ENCODE measurements around the gene RASL11A.
"Not testable (repeated sequence)": the region's sequence is repeated elsewhere in the genome, so short reads cannot be mapped to it uniquely, and the experiment has no call there.

RASL11A gene, protein sequence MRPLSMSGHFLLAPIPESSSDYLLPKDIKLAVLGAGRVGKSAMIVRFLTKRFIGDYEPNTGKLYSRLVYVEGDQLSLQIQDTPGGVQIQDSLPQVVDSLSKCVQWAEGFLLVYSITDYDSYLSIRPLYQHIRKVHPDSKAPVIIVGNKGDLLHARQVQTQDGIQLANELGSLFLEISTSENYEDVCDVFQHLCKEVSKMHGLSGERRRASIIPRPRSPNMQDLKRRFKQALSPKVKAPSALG

GRCh38 chr13:27270594-27271520, at the start of gene RASL11A:
TSS of gene RASL11A (plus strand) at chr13:27270830. CDS start at chr13:27270945, 115 bp downstream.
- Mint-ChIP-seq H3K4me3 (peak within 1 kb of the TSS; percentile 85), H3K4me1 (peaks cover 12% of the 10 kb centered on the region), H3K36me3 (ENCODE audit: insufficient read depth) (peaks cover 3% of the 10 kb centered on the region), H3K27ac (ENCODE audit: low read depth) (peak within 1 kb of the TSS; percentile 35), H3K27me3 (peaks cover 20% of the 10 kb centered on the region), H3K9me3 (no peaks in the 10 kb centered on the region)
- ATAC-seq (replicated peaks; ENCODE audit: extremely low read depth, poor library complexity, severe bottlenecking): peak; percentile 88
- DNase-seq (ENCODE audit: low spot score in 2 of 2): peak; percentile 54 to 63

DNA sequence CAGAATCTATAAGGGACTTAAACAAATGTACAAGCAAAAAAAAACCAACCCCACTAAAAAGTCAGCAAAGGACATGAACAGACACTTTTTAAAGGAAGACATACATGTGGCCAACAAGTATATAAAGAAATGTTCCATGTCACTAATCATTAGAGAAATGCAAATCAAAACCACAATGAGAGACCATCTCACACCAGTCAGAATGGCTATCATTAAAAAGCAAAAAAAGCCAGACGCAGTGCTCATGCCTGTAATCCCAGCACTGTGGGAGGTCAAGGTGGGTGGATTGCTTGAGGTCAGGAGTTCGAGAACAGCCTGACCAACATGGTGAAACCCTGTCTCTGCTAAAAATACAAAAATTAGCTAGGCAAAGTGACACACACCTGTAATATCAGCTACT, 48.5 kb upstream of the RASL11A start:
- not testable (repeated sequence) for H3K36me3 Mint-ChIP-seq (ENCODE audit: insufficient read depth); H3K4me1 Mint-ChIP-seq; H3K27ac Mint-ChIP-seq (ENCODE audit: low read depth); ATAC-seq (replicated peaks; ENCODE audit: extremely low read depth, poor library complexity, severe bottlenecking); DNase-seq (ENCODE audit: low spot score in 2 of 2); H3K9me3 Mint-ChIP-seq; H3K4me3 Mint-ChIP-seq
- H3K27me3 Mint-ChIP-seq: peaks cover 71% of the 10 kb centered on the region

GRCh38 chr13:27226991-27227390, 43.6 kb upstream of the RASL11A start:
- DNase-seq (ENCODE audit: low spot score in 2 of 2) (no peak), ATAC-seq (replicated peaks; ENCODE audit: extremely low read depth, poor library complexity, severe bottlenecking) (no peak)
- peaks cover 58% of the 10 kb centered on the region for H3K27me3 Mint-ChIP-seq
- no peaks in the 10 kb centered on the region for H3K4me1 Mint-ChIP-seq
- no peak overlapping the region for H3K4me3 Mint-ChIP-seq
- no peaks in the 10 kb centered on the region for H3K9me3 Mint-ChIP-seq
- H3K27ac Mint-ChIP-seq (ENCODE audit: low read depth): no peak overlapping the region
- H3K36me3 Mint-ChIP-seq (ENCODE audit: insufficient read depth): no peaks in the 10 kb centered on the region

GRCh38 chr13:27228131-27228530, 42.5 kb upstream of the RASL11A start:
- ATAC-seq (replicated peaks; ENCODE audit: extremely low read depth, poor library complexity, severe bottlenecking) (no peak), DNase-seq (ENCODE audit: low spot score in 2 of 2) (no peak)
- Mint-ChIP-seq H3K36me3 (ENCODE audit: insufficient read depth) (no peaks in the 10 kb centered on the region), H3K27ac (ENCODE audit: low read depth) (no peak overlapping the region), H3K9me3 (no peaks in the 10 kb centered on the region), H3K4me1 (no peaks in the 10 kb centered on the region), H3K4me3 (no peak overlapping the region), H3K27me3 (peaks cover 47% of the 10 kb centered on the region)

DNA sequence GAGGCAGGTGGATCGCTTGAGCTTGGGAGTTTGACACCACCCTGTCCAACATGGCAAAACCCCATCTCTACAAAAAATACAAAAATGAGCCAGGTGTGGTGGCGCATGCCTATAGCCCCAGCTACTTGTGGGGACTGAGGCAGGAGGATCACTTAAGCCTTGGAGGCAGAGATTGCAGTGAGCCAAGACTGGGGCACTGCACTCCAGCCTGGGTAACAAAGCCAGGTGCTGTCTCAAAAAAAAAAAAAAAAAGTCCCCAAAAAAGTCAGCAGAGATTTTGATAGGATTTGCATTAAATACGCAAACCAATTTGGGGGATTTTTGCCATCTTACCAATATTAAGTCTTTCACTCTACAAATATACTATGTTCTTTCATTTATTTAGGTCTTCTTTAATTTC, 41.0 kb upstream of the RASL11A start:
- H3K4me3 Mint-ChIP-seq: no peak overlapping the region
- DNase-seq (ENCODE audit: low spot score in 2 of 2) (no peak), ATAC-seq (replicated peaks; ENCODE audit: extremely low read depth, poor library complexity, severe bottlenecking) (no peak)
- no peaks in the 10 kb centered on the region for H3K4me1 Mint-ChIP-seq
- no peaks in the 10 kb centered on the region for H3K9me3 Mint-ChIP-seq
- H3K27me3 Mint-ChIP-seq: peaks cover 33% of the 10 kb centered on the region
- no peaks in the 10 kb centered on the region for H3K36me3 Mint-ChIP-seq (ENCODE audit: insufficient read depth)
- H3K27ac Mint-ChIP-seq (ENCODE audit: low read depth): no peak overlapping the region

- Mint-ChIP-seq H3K27ac (ENCODE audit: low read depth) (no peak overlapping the region), H3K9me3 (no peaks in the 10 kb centered on the region)
- no peak for DNase-seq (ENCODE audit: low spot score in 2 of 2)
Measured at GRCh38 chr13:27233964-27234363, 36.7 kb upstream of the RASL11A start.

GRCh38 chr13:27236478-27236877, 34.2 kb upstream of the RASL11A start:
- ATAC-seq (replicated peaks; ENCODE audit: extremely low read depth, poor library complexity, severe bottlenecking) (no peak), DNase-seq (ENCODE audit: low spot score in 2 of 2) (no peak)
- Mint-ChIP-seq H3K36me3 (ENCODE audit: insufficient read depth) (no peaks in the 10 kb centered on the region), H3K4me1 (no peaks in the 10 kb centered on the region), H3K27ac (ENCODE audit: low read depth) (no peak overlapping the region), H3K9me3 (no peaks in the 10 kb centered on the region), H3K27me3 (no peaks in the 10 kb centered on the region), H3K4me3 (no peak overlapping the region)

More at GRCh38 chr13:27233964-27234363, 36.7 kb upstream of the RASL11A start:
- Mint-ChIP-seq H3K27me3 (no peaks in the 10 kb centered on the region), H3K36me3 (ENCODE audit: insufficient read depth) (no peaks in the 10 kb centered on the region), H3K4me1 (no peaks in the 10 kb centered on the region), H3K4me3 (no peak overlapping the region)
- no peak for ATAC-seq (replicated peaks; ENCODE audit: extremely low read depth, poor library complexity, severe bottlenecking)

DNA sequence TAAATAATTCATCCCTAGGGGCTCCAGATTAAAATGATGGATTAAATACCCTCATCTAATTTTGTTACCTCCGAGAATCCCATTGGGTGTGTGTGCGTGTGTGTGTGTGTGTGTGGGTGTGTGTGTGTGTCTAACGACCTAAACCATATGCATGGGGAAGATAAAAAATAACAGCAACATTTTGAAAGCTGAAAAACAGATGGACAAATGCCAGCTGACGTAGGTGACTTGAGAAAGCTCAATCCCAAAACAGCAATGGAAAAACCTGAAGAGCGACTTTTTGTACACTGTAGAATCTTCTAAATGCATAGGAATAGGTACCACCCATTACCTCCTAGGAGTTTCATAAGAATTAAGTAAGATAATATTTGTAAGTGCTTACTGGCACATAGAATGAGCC, 27.9 kb upstream of the RASL11A start:
- H3K27ac Mint-ChIP-seq (ENCODE audit: low read depth): no peak overlapping the region
- H3K4me3 Mint-ChIP-seq: no peak overlapping the region
- ATAC-seq (replicated peaks; ENCODE audit: extremely low read depth, poor library complexity, severe bottlenecking): no peak
- H3K4me1 Mint-ChIP-seq: no peaks in the 10 kb centered on the region
- no peaks in the 10 kb centered on the region for H3K27me3 Mint-ChIP-seq
- peaks cover 4% of the 10 kb centered on the region for H3K36me3 Mint-ChIP-seq (ENCODE audit: insufficient read depth)
- DNase-seq (ENCODE audit: low spot score in 2 of 2): no peak
- H3K9me3 Mint-ChIP-seq: no peaks in the 10 kb centered on the region

GRCh38 chr13:27245610-27246009, 25.0 kb upstream of the RASL11A start:
- no peaks in the 10 kb centered on the region for H3K9me3 Mint-ChIP-seq
- H3K4me1 Mint-ChIP-seq: peaks cover 4% of the 10 kb centered on the region
- H3K36me3 Mint-ChIP-seq (ENCODE audit: insufficient read depth): peaks cover 6% of the 10 kb centered on the region
- ATAC-seq (replicated peaks; ENCODE audit: extremely low read depth, poor library complexity, severe bottlenecking) (no peak), DNase-seq (ENCODE audit: low spot score in 2 of 2) (no peak)
- H3K27ac Mint-ChIP-seq (ENCODE audit: low read depth): no peak overlapping the region
- no peaks in the 10 kb centered on the region for H3K27me3 Mint-ChIP-seq
- H3K4me3 Mint-ChIP-seq: no peak overlapping the region

DNA sequence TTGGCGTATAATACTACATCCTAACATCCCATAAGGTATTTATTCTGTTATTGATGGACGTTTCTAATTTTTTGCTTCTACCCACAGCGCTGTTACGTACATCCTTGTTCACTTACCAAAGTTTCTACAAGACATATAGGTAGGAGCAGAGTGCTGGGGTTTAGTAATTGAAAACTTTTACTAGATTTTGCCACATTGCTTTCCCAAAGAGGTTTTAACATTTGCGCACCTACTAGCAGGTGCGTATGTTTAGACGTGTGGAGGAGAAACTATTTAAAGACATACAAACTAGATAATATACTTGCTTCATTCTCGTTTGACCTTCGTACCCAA, 19.8 kb upstream of the RASL11A start:
- Mint-ChIP-seq H3K27me3 (no peaks in the 10 kb centered on the region), H3K9me3 (no peaks in the 10 kb centered on the region), H3K27ac (ENCODE audit: low read depth) (peak overlapping the region; percentile 99), H3K4me3 (peak overlapping the region; percentile 96), H3K36me3 (ENCODE audit: insufficient read depth) (peaks cover 47% of the 10 kb centered on the region), H3K4me1 (peaks cover 41% of the 10 kb centered on the region)
- DNase-seq (ENCODE audit: low spot score in 2 of 2) (no peak), ATAC-seq (replicated peaks; ENCODE audit: extremely low read depth, poor library complexity, severe bottlenecking) (peak; percentile 29)

DNA sequence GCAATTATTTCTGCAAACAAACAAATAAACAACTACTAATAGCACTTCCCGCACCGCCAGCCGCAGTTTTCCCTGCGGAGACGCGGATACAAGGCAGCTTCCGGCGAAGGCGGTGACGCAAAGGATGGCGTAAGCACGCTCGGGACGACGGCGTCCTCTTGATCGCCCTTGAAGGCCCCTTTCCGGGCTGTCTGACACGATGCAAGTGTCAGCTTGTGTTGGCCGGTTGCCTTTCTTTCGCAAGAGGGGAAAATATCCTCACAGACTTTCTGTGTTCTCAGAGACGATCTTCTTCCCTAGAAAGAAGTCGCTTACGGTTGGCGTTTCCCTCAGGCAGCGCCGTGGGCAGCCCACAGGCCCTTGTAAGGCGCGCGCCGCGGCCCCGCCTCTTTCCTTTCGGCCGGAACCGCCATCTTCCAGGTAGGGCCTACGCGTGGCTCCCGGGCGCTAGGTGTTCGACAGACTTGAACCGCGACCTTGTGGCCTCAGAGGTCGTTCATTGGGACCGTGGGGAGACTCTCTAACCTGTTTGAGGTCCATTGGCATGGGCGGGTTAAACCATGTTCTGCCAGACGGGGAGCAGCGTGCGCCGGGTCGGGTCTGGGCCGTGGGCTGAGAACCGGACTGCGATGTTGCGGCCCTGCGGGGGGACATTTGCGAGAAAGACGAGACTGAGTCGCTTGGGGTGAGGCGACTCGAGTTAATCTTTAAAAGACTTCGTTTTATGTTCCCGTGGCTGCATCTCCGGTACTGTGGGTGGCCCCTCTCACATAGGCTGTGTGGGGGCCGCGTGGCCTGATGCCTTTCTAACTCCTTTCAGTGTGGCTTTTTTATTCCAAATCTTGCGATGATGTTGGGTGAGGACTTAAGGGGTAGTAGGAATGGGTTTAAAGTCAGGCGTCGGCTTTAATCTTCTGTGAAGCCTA, 19.2 kb upstream of the RASL11A start, which contains the start of gene RPL21:
RPL21 (plus strand) TSS at position 393 of the 926 bp plus-strand sequence. CDS start 2,219 bp downstream, outside the sequence.
- no peaks in the 10 kb centered on the region for H3K9me3 Mint-ChIP-seq
- H3K27ac Mint-ChIP-seq (ENCODE audit: low read depth): peak within 1 kb of the TSS; percentile 99
- H3K36me3 Mint-ChIP-seq (ENCODE audit: insufficient read depth): peaks cover 53% of the 10 kb centered on the region
- H3K4me1 Mint-ChIP-seq: peaks cover 41% of the 10 kb centered on the region
- DNase-seq (ENCODE audit: low spot score in 2 of 2) (peak; percentile 91 to 94), ATAC-seq (replicated peaks; ENCODE audit: extremely low read depth, poor library complexity, severe bottlenecking) (peak; percentile 93)
- peak within 1 kb of the TSS; percentile 96 for H3K4me3 Mint-ChIP-seq
- H3K27me3 Mint-ChIP-seq: no peaks in the 10 kb centered on the region

DNA sequence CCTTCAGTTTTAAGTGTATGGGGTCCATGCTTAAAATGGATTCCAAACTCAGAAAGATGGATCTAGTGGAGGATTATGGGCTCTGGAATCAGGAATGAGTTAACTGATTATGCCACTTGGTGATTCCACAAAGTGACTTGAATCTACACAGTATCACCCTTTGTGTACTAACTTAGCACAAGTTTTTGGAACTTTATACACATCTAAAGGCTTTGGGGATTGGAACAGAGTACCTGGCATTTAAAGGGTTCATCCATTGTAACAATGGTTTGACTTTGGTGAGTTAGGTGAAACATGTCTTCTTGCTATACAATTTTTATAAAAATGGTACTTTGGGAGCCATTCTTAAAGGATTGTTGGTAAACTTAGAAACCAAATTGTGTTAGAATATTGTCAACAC, 18.2 kb upstream of the RASL11A start:
- ATAC-seq (replicated peaks; ENCODE audit: extremely low read depth, poor library complexity, severe bottlenecking): no peak
- no peaks in the 10 kb centered on the region for H3K27me3 Mint-ChIP-seq

More for the DNA sequence above, 18.2 kb upstream of the RASL11A start:
- H3K36me3 Mint-ChIP-seq (ENCODE audit: insufficient read depth): peaks cover 64% of the 10 kb centered on the region
- no peaks in the 10 kb centered on the region for H3K9me3 Mint-ChIP-seq
- H3K4me1 Mint-ChIP-seq: peaks cover 41% of the 10 kb centered on the region
- H3K4me3 Mint-ChIP-seq: peak overlapping the region; percentile 96
- DNase-seq (ENCODE audit: low spot score in 2 of 2): no peak
- peak overlapping the region; percentile 99 for H3K27ac Mint-ChIP-seq (ENCODE audit: low read depth)

All from central memory CD8-positive, alpha-beta T cell (primary cell).